Lower leg skin (tissue), 4 donors: ENCODE measurements around the gene JPH3. TPM values are rescaled to one million over a fixed set of nuclear protein-coding genes. Genes with fewer than 3 reads are reported as not detected.

ENCODE experiments used
- DNase-seq, 2 donors: peaks; one replicate each; pipeline ENCODE4 v3.0.0-alpha.2; 2019; ENCODE audit warnings: low spot score in 2 of 2
- H3K4me3 ChIP-seq: fragments of 200-600 bp; sonication (generic); 2 replicates; pipeline ENCODE4 v1.5.1; 2017; ENCODE audit warnings: mild to moderate bottlenecking, low read depth; ENCODE audit not compliant: poor library complexity, severe bottlenecking
- POLR2A ChIP-seq, 2 donors: fragments of 450-650 bp; IDR thresholded peaks; one replicate each; pipeline ENCODE4 v1.6.1; 2016 to 2017; ENCODE audit warnings: antibody characterized with exemption in 2 of 2, mild to moderate bottlenecking in 1 of 2, moderate library complexity in 1 of 2
- whole genome bisulfite sequencing, 2 donors: methylation state at CpG; one replicate each; pipeline ENCODE4 v1.1.5; 2018; 5-methylcytosine and 5-hydroxymethylcytosine counted together
- intact Hi-C: fragments of 100-400 bp; cut with DNase I; formaldehyde crosslinking; loops from one replicate; pipeline ENCODE4 v1.15.0; 2023; ENCODE audit warnings: low total_unique reads
- total RNA-seq, 4 donors: library from RNA; depleted of rRNA; stranded (reverse); fragments of >200 nt; gene quantifications; one replicate each; pipeline ENCODE4 v1.1.0, GENCODE V29; 2016
- TF ChIP-seq, protein P1 (sequence below), 3 donors: fragments of 450-650 bp; IDR thresholded peaks; one replicate each; pipeline ENCODE4 v1.5.1; 2016; ENCODE audit warnings: antibody characterized with exemption in 3 of 3, mild to moderate bottlenecking in 3 of 3, moderate library complexity in 2 of 3

JPH3 gene
- total RNA-seq, 4 donors from 2014 or later: not detected

DNA sequence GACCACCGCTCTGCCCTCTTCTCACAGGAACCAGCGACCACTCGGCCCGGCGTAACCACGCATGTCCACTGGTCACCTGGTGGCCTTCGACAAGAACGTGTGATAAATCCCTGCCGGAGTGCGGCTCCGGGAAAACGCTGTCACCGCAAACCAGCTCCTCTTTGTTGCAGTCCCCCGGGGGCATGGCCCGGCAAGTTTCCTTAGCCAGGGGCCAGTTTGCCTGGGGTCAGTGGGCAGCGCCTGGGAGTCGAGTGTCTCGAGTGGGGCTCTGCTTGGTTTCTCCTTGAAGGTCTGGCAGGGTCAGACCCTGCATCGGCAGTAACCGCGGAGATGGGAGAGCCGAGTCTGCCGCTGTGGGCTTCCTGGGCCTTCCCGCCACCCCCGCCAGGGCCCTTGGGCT is 52.5 kb downstream of the JPH3 start:
- DNase-seq: no peak
- TF ChIP-seq, protein P1, sequence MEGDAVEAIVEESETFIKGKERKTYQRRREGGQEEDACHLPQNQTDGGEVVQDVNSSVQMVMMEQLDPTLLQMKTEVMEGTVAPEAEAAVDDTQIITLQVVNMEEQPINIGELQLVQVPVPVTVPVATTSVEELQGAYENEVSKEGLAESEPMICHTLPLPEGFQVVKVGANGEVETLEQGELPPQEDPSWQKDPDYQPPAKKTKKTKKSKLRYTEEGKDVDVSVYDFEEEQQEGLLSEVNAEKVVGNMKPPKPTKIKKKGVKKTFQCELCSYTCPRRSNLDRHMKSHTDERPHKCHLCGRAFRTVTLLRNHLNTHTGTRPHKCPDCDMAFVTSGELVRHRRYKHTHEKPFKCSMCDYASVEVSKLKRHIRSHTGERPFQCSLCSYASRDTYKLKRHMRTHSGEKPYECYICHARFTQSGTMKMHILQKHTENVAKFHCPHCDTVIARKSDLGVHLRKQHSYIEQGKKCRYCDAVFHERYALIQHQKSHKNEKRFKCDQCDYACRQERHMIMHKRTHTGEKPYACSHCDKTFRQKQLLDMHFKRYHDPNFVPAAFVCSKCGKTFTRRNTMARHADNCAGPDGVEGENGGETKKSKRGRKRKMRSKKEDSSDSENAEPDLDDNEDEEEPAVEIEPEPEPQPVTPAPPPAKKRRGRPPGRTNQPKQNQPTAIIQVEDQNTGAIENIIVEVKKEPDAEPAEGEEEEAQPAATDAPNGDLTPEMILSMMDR (IDR thresholded peaks at IDR 0.05): no peak
- TF ChIP-seq POLR2A (IDR thresholded peaks at IDR 0.05): no peak
- 84% methylated on average over 24 to 25 of the region's 25 CpGs for WGBS, 2 donors
- H3K4me3 ChIP-seq: no peak overlapping the region
- intact Hi-C loops: no loop called here

DNA sequence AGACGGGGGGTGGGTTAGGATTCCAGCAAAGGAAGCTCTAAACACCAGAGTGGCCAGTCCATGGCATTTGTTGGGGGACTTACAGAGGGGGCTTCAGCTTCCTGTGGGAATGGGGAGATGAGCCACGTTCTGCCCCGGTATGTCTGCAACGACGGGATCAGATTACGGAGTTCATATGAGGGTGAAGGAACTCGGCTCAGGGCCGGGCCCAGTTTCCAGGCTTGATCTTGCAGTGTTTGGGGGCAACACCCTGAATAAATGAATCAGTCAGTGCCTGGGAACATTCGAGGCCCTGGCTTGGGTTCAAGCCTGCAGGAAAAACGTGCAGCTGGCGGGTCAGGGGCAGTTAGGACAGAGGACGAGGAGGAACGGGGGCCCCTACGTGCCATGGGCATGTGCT is 54.0 kb downstream of the JPH3 start:
- intact Hi-C loops: no loop called here
- no peak for DNase-seq
- 47% methylated on average over 14 of the region's 14 CpGs for WGBS, 2 donors
- TF ChIP-seq, protein P1 (IDR thresholded peaks at IDR 0.05): no peak
- no peak for TF ChIP-seq POLR2A (IDR thresholded peaks at IDR 0.05)
- no peak overlapping the region for H3K4me3 ChIP-seq

- WGBS, 2 donors: 59 to 68% methylated on average over 4 to 5 of the region's 7 CpGs
- intact Hi-C loops: no loop called here
- DNase-seq: no peak
- TF ChIP-seq, protein P1 (IDR thresholded peaks at IDR 0.05): no peak
- no peak for TF ChIP-seq POLR2A (IDR thresholded peaks at IDR 0.05)
- no peak overlapping the region for H3K4me3 ChIP-seq
Observed at GRCh38 chr16:87657621-87658192, 55.4 kb downstream of the JPH3 start.

DNA sequence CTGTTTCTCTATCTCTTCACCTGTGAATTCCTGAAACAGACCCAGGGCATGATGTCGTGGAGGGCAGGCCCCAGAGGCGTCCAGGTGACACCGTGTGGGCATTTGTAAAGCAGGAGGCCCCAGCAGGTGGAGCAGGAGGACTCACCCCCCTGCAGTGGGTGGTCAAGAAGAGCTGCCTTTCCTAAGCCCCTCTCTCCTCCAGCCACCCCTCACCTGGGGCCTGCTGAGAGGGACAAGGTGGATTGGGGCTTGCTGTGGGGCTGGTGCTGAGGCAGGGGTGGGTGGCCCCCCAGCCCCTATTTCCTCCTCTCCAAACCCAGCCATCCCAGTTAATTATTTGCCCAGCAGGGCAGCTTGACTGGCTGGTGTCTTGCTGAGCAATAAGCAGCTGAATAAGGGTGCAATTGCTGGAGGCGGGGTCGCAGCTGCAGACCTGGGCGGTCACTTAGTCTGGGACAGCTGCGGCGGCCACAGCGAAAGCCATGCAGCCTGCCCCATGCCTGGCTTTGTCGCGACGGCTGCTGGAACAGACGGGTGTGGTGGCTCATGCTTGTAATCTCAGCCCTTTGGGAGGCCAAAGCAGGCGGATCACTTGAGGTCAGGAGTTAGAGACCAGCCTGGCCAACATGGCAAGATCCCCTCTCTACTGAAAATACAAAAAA is 56.4 kb downstream of the JPH3 start:
- intact Hi-C loops: no loop called here
- DNase-seq: no peak
- no peak overlapping the region for H3K4me3 ChIP-seq
- 48 to 51% methylated on average over 14 of the region's 14 CpGs for WGBS, 2 donors
- TF ChIP-seq POLR2A (IDR thresholded peaks at IDR 0.05): no peak
- TF ChIP-seq, protein P1 (IDR thresholded peaks at IDR 0.05): no peak

- 14 to 15% methylated on average over 16 of the region's 16 CpGs for WGBS, 2 donors
- intact Hi-C loops: no loop called here
- H3K4me3 ChIP-seq: no peak overlapping the region
- no peak for DNase-seq
- TF ChIP-seq, protein P1 (IDR thresholded peaks at IDR 0.05): no peak
- TF ChIP-seq POLR2A (IDR thresholded peaks at IDR 0.05): no peak
Observed at GRCh38 chr16:87661561-87661960, 59.3 kb downstream of the JPH3 start.
